ENCODE measurements around the gene SCGB1D4. TPM values are rescaled to one million over a fixed set of nuclear protein-coding genes. Genes with fewer than 3 reads are reported as not detected.
A peak's percentile ranks its signal among the peaks of the same experiment; 100 is the strongest.
"Not testable (repeated sequence)": the region's sequence is repeated elsewhere in the genome, so short reads cannot be mapped to it uniquely, and the experiment has no call there.

Gene SCGB1D4
- total RNA-seq, 2 experiments from 2014 or later, result not detected

DNA sequence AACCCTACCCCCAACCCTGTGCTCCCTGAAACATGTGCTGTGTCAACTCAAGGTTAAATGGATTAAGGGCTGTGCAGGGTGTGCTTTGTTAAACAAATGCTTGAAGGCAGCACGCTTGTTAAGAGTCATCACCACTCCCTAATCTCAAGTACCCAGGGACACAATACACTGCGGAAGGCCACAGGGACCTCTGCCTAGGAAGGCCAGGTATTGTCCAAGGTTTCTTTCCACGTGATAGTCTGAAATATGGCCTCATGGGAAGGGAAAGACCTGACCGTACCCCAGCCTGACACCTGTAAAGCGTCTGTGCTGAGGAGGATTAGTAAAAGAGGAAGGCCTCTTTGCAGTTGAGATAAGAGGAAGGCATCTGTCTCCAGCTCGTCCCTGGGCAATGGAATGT lies 27.8 kb upstream of the SCGB1D4 start:
- H3K27ac Mint-ChIP-seq; H3K36me3 Mint-ChIP-seq (ENCODE audit: low read depth); H3K4me3 Mint-ChIP-seq; H3K27me3 Mint-ChIP-seq; H3K4me1 Mint-ChIP-seq (ENCODE audit: low read depth); ATAC-seq; POLR2A ChIA-PET; H3K9me3 Mint-ChIP-seq; DNase-seq; intact Hi-C loops (cut with micrococcal nuclease): not testable (repeated sequence)
- CTCF ChIA-PET, result interaction anchor here (3.0 kb wide), 1 partner anchor 16 kb away, joined by 13 read pairs; no protein-coding TSS in a partner anchor

DNA sequence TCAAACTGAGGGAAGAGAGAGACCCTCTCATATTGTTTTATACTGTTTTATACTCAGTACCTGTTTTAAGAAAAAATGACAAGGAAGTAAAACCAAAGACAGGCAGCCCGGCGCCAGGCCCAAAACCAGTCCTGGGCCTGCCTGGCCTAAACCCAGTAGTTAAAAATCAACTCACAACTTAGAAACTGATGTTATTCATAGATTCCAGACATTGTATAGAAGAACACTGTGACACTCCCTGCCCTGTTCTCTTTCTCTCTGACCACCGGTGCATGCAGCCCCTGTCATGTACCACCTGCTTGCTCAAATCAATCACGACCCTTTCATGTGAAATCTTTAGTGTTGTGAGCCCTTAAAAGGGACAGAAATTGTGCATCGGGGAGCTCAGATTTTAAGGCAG lies 26.9 kb upstream of the SCGB1D4 start:
- POLR2A ChIA-PET; ATAC-seq; H3K36me3 Mint-ChIP-seq (ENCODE audit: low read depth): not testable (repeated sequence)

DNA sequence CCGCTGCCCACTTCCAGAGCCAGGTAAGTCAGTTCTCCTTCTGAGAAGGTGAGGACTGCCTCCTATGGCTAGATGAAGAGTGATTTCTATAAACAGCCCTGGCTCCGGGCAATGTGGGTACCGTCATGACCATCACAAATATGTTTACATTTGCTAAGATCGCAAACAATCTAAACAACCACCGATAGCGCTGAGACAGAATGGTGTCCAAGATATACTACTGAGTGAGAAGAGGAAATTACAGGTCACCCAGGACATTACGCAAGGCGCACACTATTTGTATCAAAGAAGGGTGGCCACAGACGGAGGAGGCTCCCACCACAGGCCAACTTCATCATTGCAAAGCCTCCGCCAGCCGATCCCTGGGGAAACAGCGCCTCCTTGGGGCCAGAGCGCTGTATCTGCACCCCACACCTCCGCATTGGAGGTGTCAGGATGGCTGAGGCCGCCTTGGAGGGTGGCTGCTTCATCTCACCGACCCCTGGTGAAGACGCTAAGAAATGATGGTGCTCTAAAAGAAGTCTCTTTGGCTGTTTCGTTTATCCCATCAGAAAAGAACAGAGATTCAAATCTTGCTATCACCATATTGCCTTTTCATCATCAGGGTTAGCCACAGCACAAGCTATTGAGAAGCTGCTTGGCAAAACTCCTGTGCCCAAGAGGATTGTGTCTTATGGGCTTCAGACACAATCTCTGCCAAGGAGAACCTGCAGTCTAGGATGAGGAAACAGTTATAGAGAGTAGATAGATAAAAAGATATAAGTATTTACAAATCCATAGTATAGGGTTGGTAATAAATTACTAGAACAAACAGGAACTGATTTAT lies 26.1 kb upstream of the SCGB1D4 start:
- intact Hi-C loops (cut with micrococcal nuclease), result no loop called here
- POLR2A ChIA-PET, result interaction anchor here (1.4 kb wide), 1 partner anchor 13 kb away, joined by 3 read pairs; the partner anchor contains the start of gene ASRGL1
- no peak overlapping the region for H3K4me3 Mint-ChIP-seq

More for the DNA sequence above, 26.9 kb upstream of the SCGB1D4 start:
- DNase-seq; H3K27me3 Mint-ChIP-seq; H3K9me3 Mint-ChIP-seq; H3K4me1 Mint-ChIP-seq (ENCODE audit: low read depth); H3K27ac Mint-ChIP-seq; H3K4me3 Mint-ChIP-seq; intact Hi-C loops (cut with micrococcal nuclease): not testable (repeated sequence)
- CTCF ChIA-PET, result interaction anchor here (1.0 to 3.0 kb wide), 2 partner anchors 15 to 109 kb away, joined by 4 to 13 read pairs; no protein-coding TSS in a partner anchor

DNA sequence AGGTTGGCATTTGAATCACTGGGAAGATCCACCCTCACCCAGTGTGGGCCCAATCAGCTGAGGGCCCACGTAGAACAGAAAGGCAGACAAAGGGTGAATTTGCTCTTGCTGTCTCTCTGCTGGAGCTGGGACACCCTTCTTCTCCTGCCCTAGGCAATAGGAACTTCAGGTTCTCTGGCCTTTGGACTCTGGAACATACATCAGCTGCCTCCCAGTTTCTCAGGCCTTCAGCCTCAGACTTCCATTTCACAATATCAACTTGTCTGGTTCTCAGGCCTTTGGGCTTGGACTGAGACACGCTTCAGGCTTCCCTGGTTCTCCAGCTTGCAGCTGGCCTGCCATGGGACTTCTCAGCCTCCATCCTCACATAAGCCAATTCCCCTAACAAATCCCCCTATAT lies 23.6 kb upstream of the SCGB1D4 start:
- Mint-ChIP-seq H3K4me3 (no peak overlapping the region), H3K27me3 (peaks cover 6% of the 10 kb centered on the region), H3K27ac (no peak overlapping the region), H3K36me3 (ENCODE audit: low read depth) (no peaks in the 10 kb centered on the region), H3K4me1 (ENCODE audit: low read depth) (peaks cover 2% of the 10 kb centered on the region), H3K9me3 (no peaks in the 10 kb centered on the region)
- intact Hi-C loops (cut with micrococcal nuclease), result no loop called here
- ATAC-seq, result no peak
- DNase-seq, result no peak
- ChIA-PET CTCF (interaction anchor here (0.9 to 3.6 kb wide), 6 partner anchors 11 to 214 kb away, joined by 3 to 35 read pairs (median 5); no protein-coding TSS in a partner anchor), POLR2A (no interaction called here)
- TF ChIP-seq, protein P1, sequence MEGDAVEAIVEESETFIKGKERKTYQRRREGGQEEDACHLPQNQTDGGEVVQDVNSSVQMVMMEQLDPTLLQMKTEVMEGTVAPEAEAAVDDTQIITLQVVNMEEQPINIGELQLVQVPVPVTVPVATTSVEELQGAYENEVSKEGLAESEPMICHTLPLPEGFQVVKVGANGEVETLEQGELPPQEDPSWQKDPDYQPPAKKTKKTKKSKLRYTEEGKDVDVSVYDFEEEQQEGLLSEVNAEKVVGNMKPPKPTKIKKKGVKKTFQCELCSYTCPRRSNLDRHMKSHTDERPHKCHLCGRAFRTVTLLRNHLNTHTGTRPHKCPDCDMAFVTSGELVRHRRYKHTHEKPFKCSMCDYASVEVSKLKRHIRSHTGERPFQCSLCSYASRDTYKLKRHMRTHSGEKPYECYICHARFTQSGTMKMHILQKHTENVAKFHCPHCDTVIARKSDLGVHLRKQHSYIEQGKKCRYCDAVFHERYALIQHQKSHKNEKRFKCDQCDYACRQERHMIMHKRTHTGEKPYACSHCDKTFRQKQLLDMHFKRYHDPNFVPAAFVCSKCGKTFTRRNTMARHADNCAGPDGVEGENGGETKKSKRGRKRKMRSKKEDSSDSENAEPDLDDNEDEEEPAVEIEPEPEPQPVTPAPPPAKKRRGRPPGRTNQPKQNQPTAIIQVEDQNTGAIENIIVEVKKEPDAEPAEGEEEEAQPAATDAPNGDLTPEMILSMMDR (IDR thresholded peaks at IDR 0.05), result no peak

More for the DNA sequence above, 26.1 kb upstream of the SCGB1D4 start:
- Mint-ChIP-seq H3K27me3 (peaks cover 5% of the 10 kb centered on the region), H3K36me3 (ENCODE audit: low read depth) (no peaks in the 10 kb centered on the region), H3K4me1 (ENCODE audit: low read depth) (peaks cover 2% of the 10 kb centered on the region), H3K27ac (no peak overlapping the region), H3K9me3 (no peaks in the 10 kb centered on the region)
- peak; percentile 83 for DNase-seq
- peak; percentile 99 for ATAC-seq
- CTCF ChIA-PET, result interaction anchor here (1.0 to 1.2 kb wide), 2 partner anchors 59 to 108 kb away, joined by 3 to 4 read pairs; no protein-coding TSS in a partner anchor
- TF ChIP-seq, protein P1 (IDR thresholded peaks at IDR 0.05), result peak; percentile 91

DNA sequence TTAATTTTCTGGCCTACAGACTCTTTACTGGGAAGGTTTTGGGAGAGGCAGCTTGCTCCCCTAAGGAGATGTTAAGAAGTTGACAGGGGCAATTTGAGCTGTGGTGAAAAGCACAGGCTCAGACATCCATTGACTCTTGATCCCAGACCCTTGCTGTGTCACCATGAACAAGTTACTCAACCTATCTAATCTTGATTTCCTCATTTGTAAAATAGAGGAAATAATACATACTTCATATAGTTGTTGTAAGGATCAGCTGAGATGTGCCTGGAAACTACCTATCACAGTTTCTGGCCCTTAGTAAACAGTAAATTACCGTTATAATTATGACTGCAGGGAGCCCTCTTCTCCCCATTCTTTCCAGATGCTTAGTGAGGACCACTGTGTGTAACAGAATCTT lies 16.6 kb upstream of the SCGB1D4 start:
- intact Hi-C loops (cut with micrococcal nuclease), result no loop called here
- TF ChIP-seq, protein P1 (IDR thresholded peaks at IDR 0.05), result no peak
- H3K4me3 Mint-ChIP-seq, result no peak overlapping the region
- H3K27me3 Mint-ChIP-seq, result peaks cover 21% of the 10 kb centered on the region
- no peak for ATAC-seq
- POLR2A ChIA-PET, result no interaction called here
- DNase-seq, result no peak
- peaks cover 9% of the 10 kb centered on the region for H3K4me1 Mint-ChIP-seq (ENCODE audit: low read depth)
- no peaks in the 10 kb centered on the region for H3K36me3 Mint-ChIP-seq (ENCODE audit: low read depth)
- H3K9me3 Mint-ChIP-seq, result no peaks in the 10 kb centered on the region
- CTCF ChIA-PET, result interaction anchor here (1.2 to 2.5 kb wide), 3 partner anchors 60 to 233 kb away, joined by 4 to 6 read pairs (median 5); no protein-coding TSS in a partner anchor
- no peak overlapping the region for H3K27ac Mint-ChIP-seq

DNA sequence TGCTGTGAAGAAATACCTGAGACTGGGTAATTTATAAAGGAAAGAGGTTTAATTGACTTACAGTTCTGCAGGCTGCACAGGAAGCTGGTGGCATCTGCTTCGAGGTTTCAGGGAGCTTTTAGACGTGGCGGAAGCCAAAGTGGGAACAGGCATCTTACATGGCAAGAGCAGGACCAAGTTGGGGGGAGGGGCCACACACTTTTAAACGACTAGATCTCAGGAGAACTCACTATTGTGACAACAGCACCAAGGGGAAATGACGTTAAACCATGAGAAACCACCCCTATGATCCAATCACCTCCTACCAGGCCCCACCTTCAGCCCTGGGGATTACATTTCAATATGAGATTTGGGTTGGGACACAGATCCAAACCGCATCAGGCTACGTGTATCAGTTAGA lies 11.1 kb upstream of the SCGB1D4 start:
- no peak for DNase-seq
- Mint-ChIP-seq H3K27ac (no peak overlapping the region), H3K27me3 (peaks cover 35% of the 10 kb centered on the region), H3K4me3 (no peak overlapping the region), H3K9me3 (peaks cover 2% of the 10 kb centered on the region), H3K4me1 (ENCODE audit: low read depth) (peaks cover 9% of the 10 kb centered on the region), H3K36me3 (ENCODE audit: low read depth) (no peaks in the 10 kb centered on the region)
- TF ChIP-seq, protein P1 (IDR thresholded peaks at IDR 0.05), result no peak
- no peak for ATAC-seq
- ChIA-PET POLR2A (no interaction called here), CTCF (interaction anchor here (1.1 to 3.8 kb wide), 12 partner anchors 17 to 228 kb away, joined by 3 to 14 read pairs (median 6); partner anchors contain the start of gene SCGB1D1)
- intact Hi-C loops (cut with micrococcal nuclease), result loop anchor here (5.0 kb wide), 1 partner anchor 138 kb away; no protein-coding TSS in a partner anchor

Measured in activated CD8-positive, alpha-beta T cell treated with anti-CD3 and anti-CD28 coated beads for 36 hours (primary cell).